PC-9 (cell line): Measurements from ENCODE around the gene AGBL4. TPM values are rescaled to one million over a fixed set of nuclear protein-coding genes. Genes with fewer than 3 reads are reported as not detected.

Source experiments
- BruUV-seq: library from RNA; stranded (reverse); fragments of 400-500 nt; replicated peaks from 2 replicates; lab custom pipeline; 2021; lab: Mats Ljungman, UMichigan
- CTCF ChIA-PET: fragments of 300-600 bp; sonication (Branson Sonifier 250); formaldehyde crosslinking; loops from one replicate; lab custom pipeline; 2022; ENCODE audit warnings: antibody characterized with exemption; lab: Charles Lee
- POLR2A ChIA-PET: fragments of 300-600 bp; sonication (Branson Sonifier 250); formaldehyde crosslinking; loops from one replicate; lab custom pipeline; 2022; ENCODE audit warnings: antibody characterized with exemption; ENCODE audit not compliant: unreplicated experiment; lab: Charles Lee
- DNase-seq, 2 experiments: peaks; one replicate each; pipeline versions ENCODE4 v3.0.0 to v3.0.0-alpha.2; 2015 to 2022; ENCODE audit warnings: mixed read lengths in 1 of 2
- H2AFZ ChIP-seq: fragments of 200-600 bp; sonication (generic); 2 replicates; pipeline ENCODE4 v1.8.1; 2017; ENCODE audit warnings: antibody characterized with exemption
- H3F3A ChIP-seq: fragments of 200-600 bp; sonication (generic); 2 replicates; pipeline ENCODE4 v1.8.1; 2017; ENCODE audit warnings: antibody characterized with exemption, mild to moderate bottlenecking, low read depth; ENCODE audit not compliant: insufficient read depth
- H3K27ac ChIP-seq: fragments of 200-600 bp; sonication (generic); 2 replicates; pipeline ENCODE4 v1.6.1; 2016; ENCODE audit warnings: mixed run types
- H3K27me3 ChIP-seq: fragments of 200-600 bp; sonication (generic); 2 replicates; pipeline ENCODE4 v1.6.1; 2016; ENCODE audit warnings: low read depth, mixed run types; ENCODE audit not compliant: insufficient read depth
- H3K36me3 ChIP-seq: fragments of 200-600 bp; sonication (generic); 2 replicates; pipeline ENCODE4 v1.6.1; 2016; ENCODE audit warnings: low read depth, mixed run types
- H3K4me1 ChIP-seq: fragments of 200-600 bp; sonication (generic); replicated peaks from 2 replicates; pipeline ENCODE4 v1.6.1; 2016; ENCODE audit warnings: mixed run types; ENCODE audit not compliant: insufficient read depth
- H3K4me2 ChIP-seq: fragments of 200-600 bp; sonication (generic); 2 replicates; pipeline ENCODE4 v1.6.1; 2017; ENCODE audit warnings: mixed run types
- H3K4me3 ChIP-seq: fragments of 200-600 bp; sonication (generic); 2 replicates; pipeline ENCODE4 v1.6.1; 2016; ENCODE audit warnings: mixed run types
- H3K79me2 ChIP-seq: fragments of 200-600 bp; sonication (generic); 2 replicates; pipeline ENCODE4 v1.6.1; 2017; ENCODE audit warnings: low read depth, mixed run types
- H3K9me2 ChIP-seq: fragments of 200-600 bp; sonication (generic); 2 replicates; pipeline ENCODE4 v1.8.1; 2017; ENCODE audit warnings: mild to moderate bottlenecking; ENCODE audit not compliant: insufficient read depth
- H3K9me3 ChIP-seq: fragments of 200-600 bp; sonication (generic); 2 replicates; pipeline ENCODE4 v1.8.1; 2016; ENCODE audit warnings: low read depth; ENCODE audit not compliant: insufficient read depth
- H4K20me1 ChIP-seq: fragments of 200-600 bp; sonication (generic); 2 replicates; pipeline ENCODE4 v1.8.1; 2017; ENCODE audit not compliant: insufficient read depth
- EZH2 ChIP-seq: fragments of 200-600 bp; sonication (generic); IDR thresholded peaks from 2 replicates; pipeline ENCODE4 v1.8.0; 2017; ENCODE audit warnings: antibody characterized with exemption, low read depth
- intact Hi-C: fragments of 100-400 bp; cut with micrococcal nuclease; formaldehyde crosslinking; loops from one replicate; pipeline ENCODE4 v1.10.0; 2022; ENCODE audit not compliant: unreplicated experiment
- total RNA-seq: library from RNA; stranded (reverse); gene quantifications from 2 replicates; pipeline ENCODE4 v1.2.3, GENCODE V29; 2021
- TF ChIP-seq, protein P1 (sequence below): fragments of 200-600 bp; sonication (generic); conservative IDR thresholded peaks from 2 replicates; pipeline ENCODE4 v1.6.1; 2017; ENCODE audit warnings: mixed run types, antibody characterized with exemption, mild to moderate bottlenecking, moderate library complexity

AGBL4 gene
- total RNA-seq, 1 experiment from 2014 or later, result not detected

GRCh38 chr1:48917901-48918603 lies 1105.7 kb downstream of the AGBL4 start:
- Histone ChIP-seq H3K9me3 (no peaks in the 10 kb centered on the region), H3K27me3 (peaks cover 4% of the 10 kb centered on the region; the same call in 1 of the 2 replicates), H3K4me3 (no peak overlapping the region), H3K4me2 (no peak overlapping the region), H4K20me1 (no peaks in the 10 kb centered on the region), H3K9me2 (no peaks in the 10 kb centered on the region), H3K36me3 (no peaks in the 10 kb centered on the region), H3K4me1 (no peaks in the 10 kb centered on the region), H3F3A (no peaks in the 10 kb centered on the region), H3K27ac (no peak overlapping the region), H2AFZ (no peak overlapping the region), H3K79me2 (no peaks in the 10 kb centered on the region)
- ChIA-PET CTCF (no interaction called here), POLR2A (no interaction called here)
- no peak for DNase-seq
- intact Hi-C loops, result loop anchor here (2.0 to 5.0 kb wide), 2 partner anchors 241 to 346 kb away; no protein-coding TSS in a partner anchor
- TF ChIP-seq, protein P1, sequence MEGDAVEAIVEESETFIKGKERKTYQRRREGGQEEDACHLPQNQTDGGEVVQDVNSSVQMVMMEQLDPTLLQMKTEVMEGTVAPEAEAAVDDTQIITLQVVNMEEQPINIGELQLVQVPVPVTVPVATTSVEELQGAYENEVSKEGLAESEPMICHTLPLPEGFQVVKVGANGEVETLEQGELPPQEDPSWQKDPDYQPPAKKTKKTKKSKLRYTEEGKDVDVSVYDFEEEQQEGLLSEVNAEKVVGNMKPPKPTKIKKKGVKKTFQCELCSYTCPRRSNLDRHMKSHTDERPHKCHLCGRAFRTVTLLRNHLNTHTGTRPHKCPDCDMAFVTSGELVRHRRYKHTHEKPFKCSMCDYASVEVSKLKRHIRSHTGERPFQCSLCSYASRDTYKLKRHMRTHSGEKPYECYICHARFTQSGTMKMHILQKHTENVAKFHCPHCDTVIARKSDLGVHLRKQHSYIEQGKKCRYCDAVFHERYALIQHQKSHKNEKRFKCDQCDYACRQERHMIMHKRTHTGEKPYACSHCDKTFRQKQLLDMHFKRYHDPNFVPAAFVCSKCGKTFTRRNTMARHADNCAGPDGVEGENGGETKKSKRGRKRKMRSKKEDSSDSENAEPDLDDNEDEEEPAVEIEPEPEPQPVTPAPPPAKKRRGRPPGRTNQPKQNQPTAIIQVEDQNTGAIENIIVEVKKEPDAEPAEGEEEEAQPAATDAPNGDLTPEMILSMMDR, result no peak
- TF ChIP-seq EZH2, result no peak
- no TSS peak for BruUV-seq

GRCh38 chr1:48917070-48917454 lies 1106.7 kb downstream of the AGBL4 start:
- no TSS peak for BruUV-seq
- H3K4me1 ChIP-seq, result no peaks in the 10 kb centered on the region
- TF ChIP-seq, protein P1, result no peak
- TF ChIP-seq EZH2, result no peak
- H3K4me2 ChIP-seq, result no peak overlapping the region
- H3K27me3 ChIP-seq, result peaks cover 4% of the 10 kb centered on the region; the same call in 1 of the 2 replicates
- intact Hi-C loops, result loop anchor here (2.0 to 5.0 kb wide), 2 partner anchors 240 to 345 kb away; no protein-coding TSS in a partner anchor
- POLR2A ChIA-PET, result no interaction called here
- H3K27ac ChIP-seq, result no peak overlapping the region
- H3K4me3 ChIP-seq, result no peak overlapping the region
- H4K20me1 ChIP-seq, result no peaks in the 10 kb centered on the region
- H3K9me2 ChIP-seq, result no peaks in the 10 kb centered on the region
- DNase-seq, result no peak
- H2AFZ ChIP-seq, result no peak overlapping the region
- H3F3A ChIP-seq, result no peaks in the 10 kb centered on the region
- H3K36me3 ChIP-seq, result no peaks in the 10 kb centered on the region
- H3K79me2 ChIP-seq, result no peaks in the 10 kb centered on the region
- CTCF ChIA-PET, result no interaction called here
- no peaks in the 10 kb centered on the region for H3K9me3 ChIP-seq

DNA sequence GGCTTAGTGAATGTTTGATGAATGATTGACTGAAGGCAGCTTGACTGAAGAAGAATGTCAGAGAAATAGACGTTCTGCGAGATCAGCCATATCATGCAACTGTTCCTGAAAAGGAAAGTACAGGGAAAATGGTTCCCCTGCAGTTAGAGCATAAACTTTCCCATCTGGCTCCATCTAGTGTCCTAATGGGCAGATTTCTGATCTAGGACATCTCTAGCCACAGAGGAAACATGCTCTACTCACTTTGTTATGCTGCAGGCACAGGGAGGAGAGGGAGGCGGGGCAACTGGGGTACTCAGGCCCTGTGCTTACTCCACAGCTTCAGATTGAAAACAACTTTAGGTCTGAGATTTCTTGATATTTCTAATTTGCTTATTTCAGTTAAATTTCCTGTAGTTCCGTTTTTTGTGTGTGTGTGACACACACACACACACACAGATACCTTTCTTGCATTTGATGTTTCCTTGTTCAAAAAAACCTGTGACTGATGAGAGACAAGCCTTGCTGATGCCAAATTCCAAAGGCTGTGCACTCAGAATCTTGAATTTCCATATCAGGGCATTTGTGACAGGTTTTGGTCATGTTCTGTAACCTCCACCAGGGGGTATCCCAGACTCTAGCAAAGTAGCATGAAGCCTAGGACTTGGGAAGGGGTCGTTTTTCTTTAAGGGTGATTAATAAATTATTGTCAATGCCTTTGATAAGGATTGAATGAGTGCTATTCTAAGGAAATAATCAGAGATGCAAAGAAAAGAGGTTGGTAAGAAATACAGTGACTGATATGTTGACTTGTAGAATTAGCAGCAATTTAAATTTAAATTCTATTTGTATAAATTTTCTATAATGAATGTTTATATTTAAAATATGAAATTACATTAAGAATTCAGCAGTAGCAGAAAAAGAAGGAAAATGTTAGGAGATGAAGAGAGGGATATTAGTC lies 1107.4 kb downstream of the AGBL4 start:
- no peaks in the 10 kb centered on the region for H3K4me1 ChIP-seq
- H3K9me2 ChIP-seq, result no peaks in the 10 kb centered on the region
- peaks cover 4% of the 10 kb centered on the region; the same call in 1 of the 2 replicates for H3K27me3 ChIP-seq
- ChIA-PET POLR2A (no interaction called here), CTCF (interaction anchor here (0.6 kb wide), 1 partner anchor 32 kb away, joined by 4 read pairs; no protein-coding TSS in a partner anchor)
- H3K4me3 ChIP-seq, result no peak overlapping the region
- no TSS peak for BruUV-seq
- no peak overlapping the region for H3K27ac ChIP-seq
- no peaks in the 10 kb centered on the region for H4K20me1 ChIP-seq
- intact Hi-C loops, result loop anchor here (2.0 to 5.0 kb wide), 2 partner anchors 240 to 344 kb away; no protein-coding TSS in a partner anchor
- no peak overlapping the region for H3K4me2 ChIP-seq
- no peaks in the 10 kb centered on the region for H3K9me3 ChIP-seq
- no peak for TF ChIP-seq EZH2
- TF ChIP-seq, protein P1, result peak; percentile 72
- no peak overlapping the region; the same call in 1 of the 2 replicates for H2AFZ ChIP-seq
- H3K36me3 ChIP-seq, result no peaks in the 10 kb centered on the region
- DNase-seq, result peak in 1 of 2 experiments; percentile 42
- no peaks in the 10 kb centered on the region for H3F3A ChIP-seq
- H3K79me2 ChIP-seq, result no peaks in the 10 kb centered on the region
